Lung microvascular endothelial cell (primary cell): ENCODE measurements around the gene UMODL1. TPM values are rescaled to one million over a fixed set of nuclear protein-coding genes. Genes with fewer than 3 reads are reported as not detected.

ENCODE experiments used
- DNase-seq, 2 donors: peaks; one replicate each; pipeline versions ENCODE4 v3.0.0 to v3.0.0-alpha.2; 2010; ENCODE audit warnings: low read depth in 2 of 2
- total RNA-seq: library from RNA; depleted of rRNA; stranded (reverse); fragments of >200 nt; gene quantifications from 2 replicates; pipeline ENCODE4 v1.2.1, GENCODE V29; 2014

UMODL1 gene
- total RNA-seq, 1 donor from 2014 or later = not detected

GRCh38 chr21:42097860-42098454 is 26.8 kb downstream of the UMODL1 start:
- peak; percentile 97 to 99 for DNase-seq

DNA sequence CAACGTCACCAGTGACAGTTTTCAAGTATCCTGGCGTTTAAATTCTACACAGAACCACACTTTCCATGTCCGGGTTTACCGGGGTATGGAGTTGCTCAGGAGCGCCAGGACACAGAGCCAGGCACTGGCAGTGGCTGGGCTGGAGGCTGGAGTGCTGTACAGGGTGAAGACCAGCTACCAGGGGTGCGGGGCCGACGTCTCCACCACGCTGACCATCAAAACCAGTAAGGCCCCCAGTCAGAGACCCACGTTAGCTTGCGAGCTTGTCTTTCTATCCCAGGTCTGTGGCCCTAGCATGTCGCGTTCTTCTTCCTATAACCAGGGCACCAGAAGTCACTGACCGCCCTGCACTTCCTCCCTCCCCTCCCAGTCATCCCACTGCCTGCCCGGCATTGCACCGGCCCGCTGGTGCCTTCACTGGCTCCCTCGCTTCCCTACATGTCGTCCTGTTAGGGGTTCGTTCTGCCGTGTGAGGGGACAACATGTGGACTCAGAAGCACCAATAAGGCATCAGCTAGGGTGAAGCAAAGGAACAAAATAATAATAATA is 27.9 kb downstream of the UMODL1 start:
- no peak for DNase-seq

DNA sequence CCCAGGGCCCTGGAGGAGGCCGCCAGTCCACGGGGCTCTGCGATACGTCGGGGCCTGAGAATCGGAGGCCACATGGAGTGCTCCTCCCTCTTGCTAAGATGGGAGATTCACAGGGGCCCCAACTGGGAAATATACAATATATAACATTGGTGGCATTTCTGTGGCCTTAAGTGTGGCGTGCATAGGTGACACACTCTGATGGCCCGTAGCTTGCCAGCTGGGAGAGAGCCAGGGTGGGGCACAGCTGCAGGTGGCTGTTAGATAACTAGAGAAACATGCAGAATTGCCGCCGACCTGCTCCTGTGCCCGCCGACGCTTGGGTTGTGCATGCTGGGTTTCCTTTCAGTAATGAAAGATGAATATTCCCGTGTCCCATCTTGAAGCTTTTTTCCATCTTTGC is 30.1 kb downstream of the UMODL1 start:
- no peak for DNase-seq

DNA sequence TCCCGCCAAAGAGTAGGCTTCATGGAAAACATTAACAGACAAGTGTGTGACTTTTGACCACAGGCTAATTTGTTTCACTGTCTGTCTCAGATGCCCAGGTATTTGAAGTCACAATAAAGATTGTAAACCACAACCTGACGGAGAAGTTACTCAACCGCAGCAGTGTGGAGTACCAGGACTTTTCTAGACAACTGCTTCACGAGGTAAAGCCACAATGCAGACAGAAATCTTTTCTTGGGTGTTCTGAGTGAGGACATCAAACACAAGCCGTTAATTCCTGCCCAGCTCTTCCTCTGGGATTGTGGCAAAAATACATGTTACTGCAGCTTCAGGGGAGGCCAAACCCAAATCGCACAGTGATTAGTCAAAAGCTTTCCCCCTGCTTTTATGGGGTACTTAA is 31.0 kb downstream of the UMODL1 start:
- DNase-seq = no peak

GRCh38 chr21:42102526-42102925 is 31.4 kb downstream of the UMODL1 start:
- no peak for DNase-seq

GRCh38 chr21:42102991-42103390 is 31.9 kb downstream of the UMODL1 start:
- no peak for DNase-seq

- DNase-seq = no peak
These were observed 32.7 kb downstream of the UMODL1 start for GRCh38 chr21:42103843-42104242.

DNA sequence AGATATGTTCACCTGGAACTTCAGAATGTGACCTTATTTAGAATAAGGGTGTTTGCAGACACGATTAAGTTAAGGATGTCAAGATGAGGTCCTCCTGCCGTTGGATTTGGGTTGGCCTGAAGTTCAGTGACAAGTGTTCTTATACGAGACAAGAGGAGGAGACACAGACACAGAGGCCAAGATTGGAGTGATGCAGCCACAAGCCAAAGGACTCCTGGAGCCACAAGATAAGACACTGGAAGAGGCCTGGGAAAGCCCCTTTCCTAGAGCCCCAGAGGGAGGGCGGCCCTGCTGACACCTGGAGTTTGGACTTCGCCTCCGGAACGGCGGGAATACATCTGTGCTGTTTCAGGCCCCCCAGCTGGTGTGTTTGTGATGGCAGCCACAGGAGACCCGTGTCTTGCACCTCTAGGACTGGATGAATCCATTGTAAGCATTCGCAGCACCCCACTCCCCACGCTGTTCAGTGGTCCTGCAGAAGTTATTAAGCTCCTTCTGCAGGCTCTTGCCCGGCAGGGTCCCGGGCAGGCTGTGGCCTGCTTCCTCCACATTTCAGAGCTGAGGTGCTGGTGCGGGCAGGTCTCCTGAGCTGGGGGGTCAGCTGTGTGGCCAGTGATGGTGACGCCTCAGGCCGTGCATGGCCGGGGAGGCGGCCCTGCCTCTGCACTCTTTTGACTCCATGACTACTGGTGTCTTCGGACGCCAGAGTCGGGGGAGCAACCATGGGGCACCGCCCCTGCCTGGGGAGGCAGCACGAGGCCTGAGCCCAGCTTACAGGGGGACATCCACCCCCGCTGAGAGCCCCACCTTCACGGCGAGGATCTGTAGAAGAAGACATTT is 34.6 kb downstream of the UMODL1 start:
- no peak for DNase-seq

DNA sequence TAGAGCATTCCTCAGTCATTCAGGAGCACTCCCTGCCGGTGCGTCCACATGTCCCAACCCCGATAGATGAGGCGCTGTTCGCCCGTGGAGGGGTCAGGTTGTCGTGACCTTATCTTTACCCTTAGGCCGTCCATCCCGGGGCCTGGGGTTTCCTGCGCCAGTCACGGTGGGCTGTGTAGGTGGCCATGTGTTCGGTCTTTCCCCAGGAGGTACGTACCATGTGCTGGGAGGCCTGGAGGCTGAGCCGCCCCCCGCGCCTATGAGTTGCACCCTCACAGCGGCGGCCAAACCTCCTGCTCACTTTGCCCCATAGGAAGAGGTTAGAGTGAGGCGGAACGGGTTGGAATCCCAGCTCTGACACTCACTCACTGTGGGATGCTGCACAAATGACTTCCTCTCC is 35.3 kb downstream of the UMODL1 start:
- no peak for DNase-seq

- no peak for DNase-seq
These were observed 36.2 kb downstream of the UMODL1 start for GRCh38 chr21:42107177-42107880.

DNA sequence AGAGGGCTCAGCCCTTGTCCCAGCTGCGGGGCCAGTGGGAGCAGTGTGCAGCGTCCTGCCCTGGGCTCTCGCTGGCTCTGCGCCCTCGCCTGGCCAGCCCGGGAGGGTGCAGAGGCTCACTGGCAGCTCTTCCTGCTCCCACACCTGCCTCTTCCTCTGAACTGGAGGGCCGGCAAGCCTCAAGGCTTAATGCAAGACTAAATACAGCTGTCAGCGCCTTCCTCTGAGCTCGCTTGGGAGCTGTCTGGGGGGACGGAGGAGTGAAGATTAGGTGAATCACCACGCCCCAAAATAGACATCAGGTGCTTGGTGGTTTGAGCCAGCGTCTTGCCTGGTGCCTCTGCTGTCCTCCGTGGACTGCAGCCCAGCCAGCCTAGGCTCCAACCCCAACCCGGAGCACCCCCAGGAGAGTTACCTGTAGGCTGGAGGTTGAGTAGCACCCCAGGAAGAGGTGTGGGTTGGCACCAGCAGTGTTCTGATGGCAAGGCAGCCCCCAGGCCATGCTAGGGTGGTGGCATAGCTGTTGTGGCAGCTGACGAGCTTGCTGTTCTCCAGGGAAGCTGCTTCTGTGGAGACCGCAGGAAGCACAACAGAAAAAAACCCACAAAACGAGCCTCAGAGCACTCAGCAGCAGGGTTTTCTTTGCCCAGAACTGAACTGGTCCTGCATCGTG is 36.9 kb downstream of the UMODL1 start:
- DNase-seq = peak; percentile 70 to 81

DNA sequence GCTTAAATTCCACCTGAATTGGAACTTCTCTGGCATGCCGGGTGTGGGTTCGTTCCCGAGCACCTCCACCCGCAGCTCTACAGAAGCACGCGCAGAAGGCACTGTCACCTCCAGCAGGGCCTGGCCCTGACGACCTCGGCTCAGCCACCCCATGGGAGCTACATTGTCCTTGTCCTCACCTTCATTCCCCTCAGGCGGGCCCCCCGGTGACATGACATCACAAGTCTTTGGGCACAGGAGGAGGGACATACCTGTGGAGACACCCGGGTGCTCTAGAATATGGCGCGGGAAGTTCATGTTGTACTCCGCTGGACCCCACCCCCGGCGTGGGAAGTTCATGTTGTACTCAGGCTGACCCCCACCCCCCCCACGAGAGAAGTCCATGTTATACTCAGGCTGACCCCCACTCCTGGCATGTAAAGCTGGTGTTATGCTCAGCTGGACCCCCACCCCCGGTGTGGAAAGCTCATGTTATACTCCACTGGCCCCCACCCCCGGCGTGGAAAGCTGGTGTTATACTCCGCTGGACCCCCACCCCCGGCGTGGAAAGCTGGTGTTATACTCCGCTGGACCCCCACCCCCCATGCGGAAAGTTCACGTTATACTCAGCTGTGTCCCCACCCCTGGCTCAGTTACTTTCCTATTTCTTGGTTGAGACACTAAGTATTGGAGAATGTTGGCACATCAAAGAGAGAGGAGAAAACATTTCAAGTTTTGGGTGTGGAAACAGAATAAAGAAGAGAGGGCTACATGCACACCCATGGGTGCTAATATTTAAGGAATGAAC is 37.6 kb downstream of the UMODL1 start:
- DNase-seq = no peak

DNA sequence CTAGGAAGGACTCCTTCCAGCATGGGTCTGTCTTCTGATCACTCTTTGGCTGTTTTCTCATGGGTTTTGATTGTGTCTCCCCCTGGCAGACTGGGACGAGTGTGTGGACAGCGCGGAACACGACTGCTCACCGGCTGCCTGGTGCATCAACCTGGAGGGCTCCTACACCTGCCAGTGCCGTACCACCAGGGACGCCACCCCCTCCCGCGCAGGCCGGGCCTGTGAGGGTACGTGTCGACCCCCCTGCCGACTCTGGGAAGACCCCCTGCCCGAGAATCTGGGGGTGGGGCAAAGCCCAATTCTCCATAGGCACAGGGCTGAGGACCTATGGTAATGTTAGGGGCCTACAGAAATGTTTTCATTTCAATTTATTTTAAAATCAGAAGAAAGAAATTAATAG is 38.4 kb downstream of the UMODL1 start:
- no peak for DNase-seq

- no peak for DNase-seq
These were observed 38.9 kb downstream of the UMODL1 start for GRCh38 chr21:42109873-42110525.

- no peak for DNase-seq
These were observed 39.8 kb downstream of the UMODL1 start for GRCh38 chr21:42110691-42111469.

GRCh38 chr21:42111470-42111743 is 40.3 kb downstream of the UMODL1 start:
- DNase-seq = no peak

DNA sequence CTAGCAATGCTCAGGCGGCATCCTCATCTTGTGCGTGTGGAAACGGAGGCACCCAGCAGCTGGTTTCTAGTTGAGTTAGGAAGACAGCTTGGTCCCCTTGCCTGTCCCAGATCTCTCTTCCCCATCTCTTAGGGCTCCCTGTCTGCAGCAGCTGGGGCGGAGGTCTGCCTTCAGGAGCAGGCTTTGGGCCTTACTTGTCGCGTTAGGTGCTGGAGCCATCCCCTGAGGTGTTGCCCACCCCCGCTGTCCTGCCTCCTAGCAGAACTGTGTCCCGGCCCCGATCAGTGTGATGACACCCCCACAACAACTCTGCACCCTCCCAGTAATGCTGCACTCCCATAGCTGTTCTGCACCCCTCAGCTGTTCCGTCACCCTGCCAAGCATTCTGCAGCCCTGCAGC is 40.7 kb downstream of the UMODL1 start:
- no peak for DNase-seq

- no peak for DNase-seq
These were observed 41.1 kb downstream of the UMODL1 start for GRCh38 chr21:42112238-42112637.

GRCh38 chr21:42112857-42113256 is 41.7 kb downstream of the UMODL1 start:
- peak; percentile 23 to 71 for DNase-seq

DNA sequence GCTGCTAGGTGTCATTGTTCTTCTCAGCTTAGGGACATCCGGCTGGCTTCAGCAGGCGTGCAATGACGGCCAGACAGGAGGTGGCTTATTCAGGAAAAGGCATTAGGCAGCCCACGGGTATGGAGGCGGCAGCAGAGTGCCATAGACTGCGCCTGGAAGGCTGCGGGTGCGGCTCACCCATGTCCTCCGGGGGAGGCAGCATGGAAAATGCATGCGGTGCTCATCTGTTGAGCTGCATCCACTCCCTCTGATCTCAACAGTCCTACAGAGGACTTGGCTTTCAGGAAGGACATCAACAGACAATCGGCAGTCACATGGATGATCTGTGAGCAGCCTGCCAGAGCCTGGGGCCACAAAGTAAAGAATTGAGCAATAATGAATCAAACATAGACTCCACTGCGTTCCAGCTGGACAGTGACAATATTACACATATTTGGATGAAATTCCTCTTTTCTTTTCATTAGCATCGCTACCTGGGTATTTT is 42.9 kb downstream of the UMODL1 start:
- DNase-seq = peak in 1 of 2 donors; percentile 81
